Upper lobe of right lung (tissue), 1 donor: ENCODE data around the gene MAST3. TPM values are rescaled to one million over a fixed set of nuclear protein-coding genes. Genes with fewer than 3 reads are reported as not detected.
A peak's percentile ranks its signal among the peaks of the same experiment; 100 is the strongest.
"Not testable (repeated sequence)": the region's sequence is repeated elsewhere in the genome, so short reads cannot be mapped to it uniquely, and the experiment has no call there.

Experiments used
- ATAC-seq: fragments of 200-7000 bp; cut with Tn5 transposase; one replicate; pipeline ENCODE4 v1.9.1; 2020; ENCODE audit warnings: mild to moderate bottlenecking, moderate library complexity
- DNase-seq: peaks from one replicate; pipeline ENCODE4 v3.0.0-alpha.2; 2020
- H3K27ac ChIP-seq: fragments of 200-600 bp; one replicate; pipeline ENCODE4 v1.8.0; 2022
- H3K27me3 ChIP-seq: fragments of 200-600 bp; one replicate; pipeline ENCODE4 v1.8.0; 2022; ENCODE audit warnings: mild to moderate bottlenecking
- H3K36me3 ChIP-seq: fragments of 200-600 bp; one replicate; pipeline ENCODE4 v1.8.0; 2022
- H3K4me1 ChIP-seq: fragments of 200-600 bp; one replicate; pipeline ENCODE4 v1.8.0; 2022
- H3K4me3 ChIP-seq: fragments of 200-600 bp; one replicate; pipeline ENCODE4 v1.8.0; 2022; ENCODE audit warnings: mild to moderate bottlenecking
- H3K9me3 ChIP-seq: fragments of 200-600 bp; one replicate; pipeline ENCODE4 v1.8.0; 2022
- intact Hi-C: fragments of 100-400 bp; cut with DNase I; formaldehyde crosslinking; loops from one replicate; pipeline ENCODE4 v1.11.0; 2022
- total RNA-seq: library from RNA; stranded (reverse); fragmentation: NEBNext Ultra II Directional; extraction: Animal tissue kit (Norgen Biotek cat#: 25700); gene quantifications from one replicate; pipeline ENCODE4 v1.2.1, GENCODE V29; 2021
- TF ChIP-seq, protein P1 (sequence below): fragments of 200-600 bp; IDR thresholded peaks from one replicate; pipeline ENCODE4 v1.8.0; 2022; ENCODE audit warnings: antibody characterized with exemption
- donor health status: DM: no; HTN: yes; CAD: no; lungs with severe emphysema.

The MAST3 gene
- total RNA-seq, 1 donor from 2014 or later, result 23.1 TPM

DNA sequence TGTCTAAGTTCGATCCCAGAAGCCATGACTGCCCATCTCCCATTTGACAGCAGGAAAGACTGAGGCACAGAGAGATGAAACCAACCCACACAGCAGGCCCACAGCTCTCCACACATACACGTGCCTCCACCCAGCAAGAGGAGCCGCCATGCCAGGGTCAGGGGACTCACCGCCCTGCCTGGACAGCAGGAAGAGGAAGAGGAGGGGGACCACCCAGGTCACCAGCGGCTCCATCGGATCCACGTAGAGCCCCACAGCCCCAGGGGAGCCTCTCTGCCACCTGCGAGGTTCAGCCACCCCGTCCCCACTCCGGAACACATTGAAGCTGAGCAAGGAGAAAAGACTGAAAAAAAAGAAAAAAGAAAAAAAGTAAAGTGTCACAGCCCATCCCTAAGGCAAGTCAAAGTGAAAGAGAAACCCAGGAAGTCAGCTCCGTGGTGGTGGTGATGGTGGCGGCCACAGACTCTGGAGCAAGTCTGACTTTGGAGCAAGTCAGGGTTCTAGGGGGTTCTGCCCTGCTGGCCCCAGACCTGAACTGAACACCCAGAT lies 10.9 kb upstream of the MAST3 start, which contains the start of gene IL12RB1:
IL12RB1 (minus strand) TSS at position 345 of the 549 bp plus-strand sequence; CDS start at position 234, 111 bp downstream.
- ATAC-seq (peak; percentile 56), DNase-seq (no peak)
- Histone ChIP-seq H3K9me3 (no peaks in the 10 kb centered on the region), H3K27me3 (no peaks in the 10 kb centered on the region), H3K27ac (peak within 1 kb of the TSS; percentile 75), H3K4me3 (peak within 1 kb of the TSS; percentile 51), H3K36me3 (no peaks in the 10 kb centered on the region), H3K4me1 (peaks cover 22% of the 10 kb centered on the region)
- TF ChIP-seq, protein P1, sequence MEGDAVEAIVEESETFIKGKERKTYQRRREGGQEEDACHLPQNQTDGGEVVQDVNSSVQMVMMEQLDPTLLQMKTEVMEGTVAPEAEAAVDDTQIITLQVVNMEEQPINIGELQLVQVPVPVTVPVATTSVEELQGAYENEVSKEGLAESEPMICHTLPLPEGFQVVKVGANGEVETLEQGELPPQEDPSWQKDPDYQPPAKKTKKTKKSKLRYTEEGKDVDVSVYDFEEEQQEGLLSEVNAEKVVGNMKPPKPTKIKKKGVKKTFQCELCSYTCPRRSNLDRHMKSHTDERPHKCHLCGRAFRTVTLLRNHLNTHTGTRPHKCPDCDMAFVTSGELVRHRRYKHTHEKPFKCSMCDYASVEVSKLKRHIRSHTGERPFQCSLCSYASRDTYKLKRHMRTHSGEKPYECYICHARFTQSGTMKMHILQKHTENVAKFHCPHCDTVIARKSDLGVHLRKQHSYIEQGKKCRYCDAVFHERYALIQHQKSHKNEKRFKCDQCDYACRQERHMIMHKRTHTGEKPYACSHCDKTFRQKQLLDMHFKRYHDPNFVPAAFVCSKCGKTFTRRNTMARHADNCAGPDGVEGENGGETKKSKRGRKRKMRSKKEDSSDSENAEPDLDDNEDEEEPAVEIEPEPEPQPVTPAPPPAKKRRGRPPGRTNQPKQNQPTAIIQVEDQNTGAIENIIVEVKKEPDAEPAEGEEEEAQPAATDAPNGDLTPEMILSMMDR, result no peak
- intact Hi-C loops, result no loop called here

DNA sequence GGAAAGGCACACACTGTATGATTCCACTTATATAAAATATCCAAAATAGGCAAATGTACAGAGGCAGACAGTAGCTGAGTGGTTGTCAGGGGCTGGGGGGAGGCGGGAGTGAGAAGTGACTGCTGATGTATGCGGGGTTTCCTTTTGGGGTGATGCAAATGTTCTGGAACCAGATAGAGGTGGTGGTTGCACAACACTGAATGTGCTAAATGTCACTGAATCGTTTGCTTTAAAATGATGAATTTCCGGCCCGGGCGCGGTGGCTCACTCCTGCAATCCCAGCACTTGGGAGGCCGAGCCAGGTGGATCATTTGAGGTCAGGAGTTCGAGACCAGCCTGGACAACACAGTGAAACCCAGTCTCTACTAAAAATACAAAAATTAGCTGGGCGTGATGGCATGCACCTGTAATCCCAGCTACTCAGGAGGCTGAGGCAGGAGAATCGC lies 8.5 kb upstream of the MAST3 start:
- Histone ChIP-seq H3K27ac (peak overlapping the region; percentile 66), H3K4me1 (peaks cover 24% of the 10 kb centered on the region)
- intact Hi-C loops, H3K27me3 ChIP-seq, H3K36me3 ChIP-seq, H3K4me3 ChIP-seq, H3K9me3 ChIP-seq: not testable (repeated sequence)
- DNase-seq (peak; percentile 79), ATAC-seq (peak; percentile 70)

GRCh38 chr19:18089726-18090125 lies 7.9 kb upstream of the MAST3 start:
- ATAC-seq (no peak), DNase-seq (no peak)
- Histone ChIP-seq H3K4me3 (no peak overlapping the region), H3K27ac (peak overlapping the region; percentile 74), H3K4me1 (peaks cover 24% of the 10 kb centered on the region), H3K9me3 (no peaks in the 10 kb centered on the region), H3K36me3 (no peaks in the 10 kb centered on the region), H3K27me3 (no peaks in the 10 kb centered on the region)
- TF ChIP-seq, protein P1, result no peak
- intact Hi-C loops, result no loop called here

- Histone ChIP-seq H3K36me3 (no peaks in the 10 kb centered on the region), H3K27ac (peak overlapping the region; percentile 74), H3K27me3 (no peaks in the 10 kb centered on the region), H3K4me3 (no peak overlapping the region), H3K4me1 (peaks cover 24% of the 10 kb centered on the region), H3K9me3 (no peaks in the 10 kb centered on the region)
- intact Hi-C loops, result no loop called here
- ATAC-seq (peak; percentile 15), DNase-seq (no peak)
- TF ChIP-seq, protein P1, result no peak
Measured at GRCh38 chr19:18090545-18091216, 6.9 kb upstream of the MAST3 start.

- intact Hi-C loops, result no loop called here
- H3K4me1 ChIP-seq, result peaks cover 24% of the 10 kb centered on the region
- peak; percentile 83 for ATAC-seq
- H3K27me3 ChIP-seq, result no peaks in the 10 kb centered on the region
- H3K4me3 ChIP-seq, result no peak overlapping the region
- no peaks in the 10 kb centered on the region for H3K9me3 ChIP-seq
- peak overlapping the region; percentile 74 for H3K27ac ChIP-seq
- no peaks in the 10 kb centered on the region for H3K36me3 ChIP-seq
- DNase-seq, result peak; percentile 87
- TF ChIP-seq, protein P1, result no peak
Measured at GRCh38 chr19:18091217-18091608, 6.4 kb upstream of the MAST3 start.

GRCh38 chr19:18093439-18094161 lies 4.0 kb upstream of the MAST3 start:
- TF ChIP-seq, protein P1, result no peak
- ATAC-seq (no peak), DNase-seq (no peak)
- no peaks in the 10 kb centered on the region for H3K9me3 ChIP-seq
- no peak overlapping the region for H3K4me3 ChIP-seq
- no peak overlapping the region for H3K27ac ChIP-seq
- H3K36me3 ChIP-seq, result no peaks in the 10 kb centered on the region
- peaks cover 31% of the 10 kb centered on the region for H3K4me1 ChIP-seq
- H3K27me3 ChIP-seq, result no peaks in the 10 kb centered on the region
- intact Hi-C loops, result no loop called here
